GM10266 (cell line): ENCODE measurements around the gene UCN.

Experiments used
- DNase-seq: peaks from one replicate; pipeline ENCODE4 v3.0.0; 2012; ENCODE audit errors: extremely low spot score
- TF ChIP-seq, protein P1 (sequence below): IDR thresholded peaks from 2 replicates; pipeline ENCODE4 v1.5.1; 2012; ENCODE audit warnings: mild to moderate bottlenecking, low read depth; ENCODE audit not compliant: control insufficient read depth, insufficient read depth; ENCODE audit errors: missing control alignments

UCN gene

DNA sequence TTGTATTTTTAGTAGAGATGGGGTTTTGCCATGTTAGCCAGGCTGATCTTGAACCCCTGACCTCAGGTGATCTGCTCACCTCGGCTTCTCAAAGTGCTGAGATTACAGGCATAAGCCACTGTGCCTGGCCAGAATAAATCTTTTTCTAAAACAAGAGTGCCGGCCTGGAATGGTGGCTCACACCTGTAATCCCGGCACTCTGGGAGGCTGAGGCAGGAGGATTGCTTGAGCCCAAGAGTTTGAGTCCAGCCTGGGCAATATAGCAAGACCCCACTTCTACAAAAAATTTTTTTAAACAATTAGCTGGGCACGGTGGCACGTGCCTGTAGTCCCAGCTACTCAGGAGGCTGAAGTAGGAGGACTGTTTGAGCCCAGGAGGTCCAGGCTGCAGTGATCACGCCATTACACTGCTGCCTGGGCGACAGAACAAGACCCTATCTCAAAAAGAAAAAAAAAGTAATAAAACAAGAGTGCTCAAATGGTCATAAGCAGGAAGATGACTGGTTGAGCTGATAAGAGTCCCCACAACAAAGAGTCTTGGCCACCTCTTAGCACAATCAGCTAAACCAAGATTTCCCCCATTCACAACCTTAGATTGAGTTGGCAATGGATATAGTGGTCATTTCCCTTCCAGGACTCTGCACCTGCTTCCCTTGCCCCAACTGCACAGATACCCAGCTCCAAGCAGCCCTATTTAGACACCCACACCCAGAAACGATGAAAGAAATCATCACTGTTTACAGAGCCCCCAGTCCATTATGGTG lies 5.8 kb upstream of the UCN start:
- TF ChIP-seq, protein P1, sequence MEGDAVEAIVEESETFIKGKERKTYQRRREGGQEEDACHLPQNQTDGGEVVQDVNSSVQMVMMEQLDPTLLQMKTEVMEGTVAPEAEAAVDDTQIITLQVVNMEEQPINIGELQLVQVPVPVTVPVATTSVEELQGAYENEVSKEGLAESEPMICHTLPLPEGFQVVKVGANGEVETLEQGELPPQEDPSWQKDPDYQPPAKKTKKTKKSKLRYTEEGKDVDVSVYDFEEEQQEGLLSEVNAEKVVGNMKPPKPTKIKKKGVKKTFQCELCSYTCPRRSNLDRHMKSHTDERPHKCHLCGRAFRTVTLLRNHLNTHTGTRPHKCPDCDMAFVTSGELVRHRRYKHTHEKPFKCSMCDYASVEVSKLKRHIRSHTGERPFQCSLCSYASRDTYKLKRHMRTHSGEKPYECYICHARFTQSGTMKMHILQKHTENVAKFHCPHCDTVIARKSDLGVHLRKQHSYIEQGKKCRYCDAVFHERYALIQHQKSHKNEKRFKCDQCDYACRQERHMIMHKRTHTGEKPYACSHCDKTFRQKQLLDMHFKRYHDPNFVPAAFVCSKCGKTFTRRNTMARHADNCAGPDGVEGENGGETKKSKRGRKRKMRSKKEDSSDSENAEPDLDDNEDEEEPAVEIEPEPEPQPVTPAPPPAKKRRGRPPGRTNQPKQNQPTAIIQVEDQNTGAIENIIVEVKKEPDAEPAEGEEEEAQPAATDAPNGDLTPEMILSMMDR: no peak
- DNase-seq: no peak

DNA sequence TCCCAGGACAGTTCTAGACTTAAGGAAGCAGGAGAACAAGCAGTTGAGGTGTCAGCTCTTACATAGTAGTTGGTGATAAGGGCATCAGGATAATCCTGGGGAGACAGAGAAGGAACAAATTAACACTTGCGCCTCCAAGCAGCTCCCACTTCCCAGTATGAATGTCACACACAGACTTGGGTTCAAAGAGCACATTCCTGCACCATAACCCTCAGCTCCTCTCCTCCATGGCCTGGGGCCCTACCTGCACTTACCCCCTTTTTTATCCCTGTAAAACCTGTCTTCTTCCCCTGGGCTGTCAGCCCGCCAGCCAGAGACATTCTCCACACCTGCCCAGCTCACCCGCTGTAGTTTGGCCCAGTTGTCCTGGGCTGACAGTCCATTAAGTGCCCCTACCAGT lies 3.9 kb upstream of the UCN start:
- TF ChIP-seq, protein P1: no peak
- no peak for DNase-seq

DNA sequence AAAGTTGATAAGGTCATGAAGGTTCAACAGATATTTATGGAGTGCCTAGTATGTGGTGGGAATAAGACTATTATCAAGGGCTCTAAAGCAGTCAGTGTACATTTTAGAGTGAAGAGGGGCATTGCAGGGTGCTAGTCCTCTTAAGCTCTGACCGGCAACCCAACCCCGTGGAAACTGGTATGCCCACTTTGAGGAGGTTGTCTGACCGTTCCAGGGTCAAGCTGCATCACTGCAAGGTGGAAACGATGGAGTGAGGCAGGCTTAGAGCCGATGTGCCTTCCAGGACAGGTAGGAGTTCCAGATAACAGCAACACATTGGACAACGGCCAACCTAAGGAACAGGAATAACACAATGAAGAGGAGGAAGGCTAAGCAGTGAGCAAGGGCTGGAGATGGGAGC lies 1.4 kb upstream of the UCN start:
- DNase-seq: no peak

DNA sequence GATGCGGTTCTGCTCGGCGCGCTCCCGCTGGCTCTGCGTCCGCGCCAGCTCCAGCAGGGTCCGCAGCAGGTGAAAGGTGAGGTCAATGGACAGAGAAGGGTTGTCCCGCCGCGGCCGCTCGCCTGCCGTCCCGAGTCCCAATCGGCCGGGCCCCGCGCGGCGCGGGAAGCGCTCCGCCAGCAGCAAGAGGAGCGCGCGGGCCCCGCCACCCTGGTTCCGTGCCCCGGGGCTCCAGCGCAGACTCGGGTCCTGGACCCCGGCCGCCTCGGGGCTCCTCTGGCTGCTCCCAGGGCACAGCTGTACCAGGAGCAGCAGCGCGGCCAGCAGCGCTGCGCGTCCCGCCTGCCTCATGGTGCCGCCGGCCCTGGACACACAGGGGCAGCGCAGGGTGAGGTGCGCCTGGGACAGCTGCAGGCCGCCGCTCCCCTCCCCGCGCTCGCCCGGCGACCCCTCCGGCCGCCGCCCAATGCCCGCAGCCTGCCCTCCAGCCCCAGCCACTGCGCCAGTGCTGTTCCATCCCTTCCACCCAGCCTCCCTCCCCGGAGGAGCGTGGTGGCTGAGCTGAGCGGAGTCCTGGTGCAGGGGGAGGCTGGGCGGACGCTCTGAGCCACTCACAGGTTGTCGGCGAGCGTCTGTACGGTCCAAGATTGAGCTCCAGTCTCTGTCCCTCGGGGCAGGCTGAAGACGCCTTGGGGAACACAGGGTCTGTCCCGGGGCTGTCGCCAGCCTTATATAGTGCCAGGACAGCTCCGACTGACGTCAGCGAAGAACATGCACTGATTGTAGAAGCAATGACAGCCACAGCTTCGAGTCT lies 493 bp downstream of the UCN start:
- TF ChIP-seq, protein P1: no peak
- DNase-seq: no peak

More for the DNA sequence above, 1.4 kb upstream of the UCN start:
- TF ChIP-seq, protein P1: no peak

DNA sequence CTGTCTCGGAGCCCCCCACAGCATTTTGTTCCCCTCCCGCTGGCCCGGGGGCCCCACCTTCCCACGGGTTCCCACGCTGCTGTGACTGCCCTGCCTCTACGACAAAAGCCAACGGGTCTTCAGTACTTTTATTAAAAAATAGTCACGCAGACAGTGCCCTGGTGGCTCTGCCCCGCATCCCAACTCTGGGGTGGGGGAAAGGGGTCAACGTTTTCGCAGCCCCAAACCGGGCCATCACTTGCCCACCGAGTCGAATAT lies 1.0 kb downstream of the UCN start:
- TF ChIP-seq, protein P1: no peak
- DNase-seq: no peak

DNA sequence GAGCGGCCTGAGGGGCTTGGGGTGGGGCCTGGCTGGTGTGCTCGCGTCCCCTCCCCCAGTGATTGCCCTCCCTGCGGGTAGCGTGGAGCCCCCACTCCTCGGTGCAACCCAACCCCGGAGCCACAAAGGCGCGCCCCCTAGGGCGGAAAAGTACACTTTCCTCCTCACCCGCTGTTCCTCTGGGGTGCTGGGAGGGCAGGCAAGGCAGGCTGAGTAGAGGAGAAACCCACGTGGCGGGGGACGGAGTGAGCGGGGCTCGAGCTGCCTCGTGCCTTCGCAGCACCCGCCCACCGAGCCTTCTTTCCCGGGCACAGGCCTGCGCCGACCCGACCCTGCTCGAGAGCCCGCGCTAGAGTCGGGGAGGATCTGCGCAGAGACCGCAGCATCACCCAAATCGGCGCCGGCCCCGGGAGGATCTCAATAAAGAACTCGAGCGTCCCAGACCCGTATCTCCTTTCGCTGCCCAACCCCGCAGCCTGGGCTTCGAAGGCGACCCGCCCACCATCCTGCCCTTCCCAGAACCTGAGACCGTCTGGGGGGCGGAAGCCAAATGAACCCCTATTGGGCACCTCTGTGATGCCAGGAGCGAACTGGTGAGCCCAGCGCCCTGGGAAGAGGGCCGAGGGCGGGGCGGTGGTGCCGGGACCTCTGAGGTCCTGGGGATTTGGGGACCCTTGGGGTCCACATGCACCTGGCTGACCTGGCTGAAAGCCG lies 1.5 kb downstream of the UCN start:
- TF ChIP-seq, protein P1: peak; percentile 24
- DNase-seq: peak; percentile 51

DNA sequence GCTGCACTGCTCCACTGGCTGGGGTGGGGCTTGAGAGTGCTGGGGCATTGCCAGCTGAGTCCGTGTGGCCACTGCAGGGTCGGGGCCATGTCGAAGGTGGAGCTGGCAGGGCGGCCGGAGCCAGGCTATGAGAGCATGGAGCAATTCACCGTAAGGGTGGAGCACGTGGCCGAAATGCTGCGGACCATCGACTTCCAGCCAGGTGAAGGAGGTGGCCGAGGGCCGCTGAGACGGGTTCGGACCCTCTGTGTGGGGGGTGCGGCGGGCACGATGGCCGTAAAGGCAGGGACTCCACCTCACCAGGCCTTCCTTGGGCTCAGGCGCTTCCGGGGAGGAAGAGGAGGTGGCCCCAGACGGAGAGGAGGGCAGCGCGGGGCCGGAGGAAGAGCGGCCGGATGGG lies 2.1 kb downstream of the UCN start:
- TF ChIP-seq, protein P1: no peak
- DNase-seq: no peak
